Right lobe of liver (tissue), 4 donors: ENCODE results near the gene OBSCN.

ENCODE experiments used
- CTCF ChIP-seq, 4 donors: fragments of 200-600 bp in 3 of 4; fragments of 450-650 bp in 1 of 4; IDR thresholded peaks; one replicate each; pipeline versions ENCODE4 v1.5.1 to v1.8.0; 2016 to 2022; ENCODE audit warnings: antibody characterized with exemption in 4 of 4, mild to moderate bottlenecking in 2 of 4
- POLR2A ChIP-seq: fragments of 450-650 bp; IDR thresholded peaks from one replicate; pipeline ENCODE4 v1.6.1; 2017; ENCODE audit warnings: antibody characterized with exemption, mild to moderate bottlenecking
- donor health status: DM: no; HTN: no; CAD: no.
- donor health status: DM: no; HTN: no; CAD: no.
- donor health status: DM: no; HTN: yes; CAD: no.

- TF ChIP-seq POLR2A (no peak), CTCF (IDR thresholded peaks at IDR 0.05) (no peak)
Observed at GRCh38 chr1:228185641-228185965, 22.2 kb upstream of the OBSCN start.
